Suprapubic skin (tissue), 4 donors: ENCODE results near the gene GOLGA5. TPM values are rescaled to one million over a fixed set of nuclear protein-coding genes. Genes with fewer than 3 reads are reported as not detected.
"Not testable (repeated sequence)": the region's sequence is repeated elsewhere in the genome, so short reads cannot be mapped to it uniquely, and the experiment has no call there.

Source experiments
- DNase-seq, 2 donors: peaks; one replicate each; pipeline ENCODE4 v3.0.0-alpha.2; 2019; ENCODE audit warnings: low spot score in 2 of 2
- H3K27ac ChIP-seq: fragments of 200-600 bp; sonication (generic); one replicate; pipeline ENCODE4 v1.5.1; 2019
- H3K27me3 ChIP-seq: fragments of 200-600 bp; sonication (generic); one replicate; pipeline ENCODE4 v1.5.1; 2019
- H3K36me3 ChIP-seq: fragments of 200-600 bp; sonication (generic); one replicate; pipeline ENCODE4 v1.5.1; 2019
- H3K4me1 ChIP-seq: fragments of 200-600 bp; sonication (generic); one replicate; pipeline ENCODE4 v1.5.1; 2019
- H3K4me3 ChIP-seq: fragments of 200-600 bp; sonication (generic); one replicate; pipeline ENCODE4 v1.5.1; 2019; ENCODE audit warnings: mild to moderate bottlenecking
- H3K9me3 ChIP-seq: fragments of 200-600 bp; sonication (generic); one replicate; pipeline ENCODE4 v1.5.1; 2019
- EP300 ChIP-seq: sonication (generic); formaldehyde crosslinking; IDR thresholded peaks from one replicate; pipeline ENCODE4 v1.6.1; 2017; ENCODE audit warnings: antibody characterized with exemption
- POLR2A ChIP-seq, 2 donors: fragments of 450-650 bp; IDR thresholded peaks; one replicate each; pipeline ENCODE4 v1.6.1; 2017; ENCODE audit warnings: antibody characterized with exemption in 2 of 2, mild to moderate bottlenecking in 2 of 2, moderate library complexity in 2 of 2
- POLR2AphosphoS5 ChIP-seq, 3 donors: sonication (generic); formaldehyde crosslinking; IDR thresholded peaks; one replicate each; pipeline ENCODE4 v1.6.1; 2017; ENCODE audit warnings: antibody characterized with exemption in 3 of 3
- WGBS: methylation state at CpG from one replicate; pipeline ENCODE4 v1.1.5; 2018; 5-methylcytosine and 5-hydroxymethylcytosine counted together
- total RNA-seq, 4 donors: library from RNA; depleted of rRNA; stranded (reverse); fragments of >200 nt; gene quantifications; one replicate each; pipeline ENCODE4 v1.1.0, GENCODE V29; 2016
- TF ChIP-seq, protein P1 (sequence below), 2 donors: fragments of 200-600 bp in 1 of 2; fragments of 450-650 bp in 1 of 2; sonication (generic) in 1 of 2; IDR thresholded peaks; one replicate each; pipeline ENCODE4 v1.5.1; 2016 to 2019; ENCODE audit warnings: antibody characterized with exemption in 2 of 2, mild to moderate bottlenecking in 1 of 2, moderate library complexity in 1 of 2

GOLGA5 gene
- total RNA-seq, 4 donors from 2014 or later, result 26.2 to 35.3 (median 30.8) TPM

DNA sequence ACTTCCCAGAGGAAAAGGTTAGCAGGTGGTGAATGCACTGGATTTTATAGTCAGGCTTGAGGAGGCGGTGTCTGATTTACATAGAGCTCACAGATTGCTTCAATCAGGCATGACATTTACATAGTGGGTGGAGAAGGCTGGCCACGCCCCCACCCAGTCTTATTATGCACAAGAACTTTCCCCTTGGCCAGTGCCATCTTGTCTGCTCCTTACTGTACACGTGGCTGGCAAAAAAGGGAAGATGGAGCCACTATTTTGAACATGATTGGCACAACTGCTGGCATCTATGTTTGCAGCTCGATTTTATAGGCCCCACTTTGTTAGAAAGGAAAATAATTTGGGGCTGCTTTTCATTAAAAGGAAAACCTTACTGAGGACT, 34.8 kb upstream of the GOLGA5 start:
- Histone ChIP-seq H3K27ac (no peak overlapping the region), H3K4me3 (no peak overlapping the region), H3K36me3 (no peaks in the 10 kb centered on the region), H3K27me3 (no peaks in the 10 kb centered on the region), H3K4me1 (no peaks in the 10 kb centered on the region), H3K9me3 (no peaks in the 10 kb centered on the region)
- DNase-seq, result no peak
- WGBS, result 58% methylated on average over 4 of the region's 4 CpGs
- no peak for TF ChIP-seq EP300
- TF ChIP-seq, protein P1, sequence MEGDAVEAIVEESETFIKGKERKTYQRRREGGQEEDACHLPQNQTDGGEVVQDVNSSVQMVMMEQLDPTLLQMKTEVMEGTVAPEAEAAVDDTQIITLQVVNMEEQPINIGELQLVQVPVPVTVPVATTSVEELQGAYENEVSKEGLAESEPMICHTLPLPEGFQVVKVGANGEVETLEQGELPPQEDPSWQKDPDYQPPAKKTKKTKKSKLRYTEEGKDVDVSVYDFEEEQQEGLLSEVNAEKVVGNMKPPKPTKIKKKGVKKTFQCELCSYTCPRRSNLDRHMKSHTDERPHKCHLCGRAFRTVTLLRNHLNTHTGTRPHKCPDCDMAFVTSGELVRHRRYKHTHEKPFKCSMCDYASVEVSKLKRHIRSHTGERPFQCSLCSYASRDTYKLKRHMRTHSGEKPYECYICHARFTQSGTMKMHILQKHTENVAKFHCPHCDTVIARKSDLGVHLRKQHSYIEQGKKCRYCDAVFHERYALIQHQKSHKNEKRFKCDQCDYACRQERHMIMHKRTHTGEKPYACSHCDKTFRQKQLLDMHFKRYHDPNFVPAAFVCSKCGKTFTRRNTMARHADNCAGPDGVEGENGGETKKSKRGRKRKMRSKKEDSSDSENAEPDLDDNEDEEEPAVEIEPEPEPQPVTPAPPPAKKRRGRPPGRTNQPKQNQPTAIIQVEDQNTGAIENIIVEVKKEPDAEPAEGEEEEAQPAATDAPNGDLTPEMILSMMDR (IDR thresholded peaks at IDR 0.05), result no peak

DNA sequence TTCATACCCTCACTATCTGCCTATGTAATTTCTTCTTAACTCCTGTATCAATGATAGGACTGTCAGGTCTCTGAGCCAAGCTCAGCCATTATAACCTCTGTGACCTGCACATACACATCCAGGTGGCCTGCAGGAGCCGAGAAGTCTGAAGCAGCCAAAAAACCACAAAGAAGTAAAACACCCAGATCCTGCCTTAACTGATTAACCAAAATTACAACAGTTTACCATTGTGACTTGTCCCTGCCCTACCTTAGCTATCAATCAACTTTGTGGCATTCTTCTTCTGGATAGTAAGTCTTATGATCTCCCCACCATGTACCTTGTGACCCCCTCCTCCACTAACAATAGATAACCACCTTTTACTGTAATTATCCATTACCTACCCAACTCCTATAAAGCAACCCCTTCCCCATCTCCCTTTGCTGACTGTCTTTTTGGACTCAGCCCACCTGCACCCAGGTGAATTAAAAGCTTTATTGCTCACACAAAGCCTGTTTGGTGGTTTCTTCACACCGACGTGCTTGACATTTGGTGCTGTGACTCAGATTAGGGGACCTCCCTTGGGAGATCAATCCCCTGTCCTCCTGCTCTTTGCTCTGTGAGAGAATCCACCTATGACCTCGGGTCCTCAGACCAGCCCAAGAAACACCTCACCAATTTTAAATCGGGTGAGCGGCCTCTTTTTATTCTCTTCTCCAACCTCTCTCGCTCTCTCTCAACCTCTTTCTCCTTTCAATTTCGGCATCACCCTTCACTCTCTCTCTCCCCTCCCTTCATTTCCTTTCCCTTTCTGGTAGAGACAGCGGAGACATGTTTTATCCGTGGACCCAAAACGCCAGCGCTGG, 34.2 kb upstream of the GOLGA5 start:
- Histone ChIP-seq H3K4me1 (no peaks in the 10 kb centered on the region), H3K9me3 (no peaks in the 10 kb centered on the region), H3K4me3 (no peak overlapping the region), H3K27me3 (no peaks in the 10 kb centered on the region), H3K27ac (no peak overlapping the region), H3K36me3 (no peaks in the 10 kb centered on the region)
- no peak for DNase-seq
- WGBS, result 83% methylated on average over 12 of the region's 12 CpGs
- TF ChIP-seq EP300 (no peak), POLR2A (IDR thresholded peaks at IDR 0.05) (no peak), POLR2AphosphoS5 (IDR thresholded peaks at IDR 0.05) (no peak)
- TF ChIP-seq, protein P1 (IDR thresholded peaks at IDR 0.05), result no peak

DNA sequence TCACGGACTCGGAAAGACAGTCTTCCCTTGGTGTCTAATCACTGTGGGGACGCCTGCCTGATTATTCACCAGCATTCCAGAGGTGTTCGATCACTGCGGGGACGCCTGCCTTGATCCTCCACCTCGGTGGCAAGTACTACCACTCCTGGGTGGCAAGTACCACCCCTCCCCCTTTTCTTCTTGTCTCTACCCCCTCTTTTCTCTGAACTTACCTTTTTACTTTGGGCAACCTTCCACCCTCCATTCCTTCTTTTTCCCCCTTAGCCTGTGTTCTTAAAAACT, 33.6 kb upstream of the GOLGA5 start:
- Histone ChIP-seq H3K4me1 (no peaks in the 10 kb centered on the region), H3K4me3 (no peak overlapping the region), H3K27ac (no peak overlapping the region), H3K27me3 (no peaks in the 10 kb centered on the region), H3K36me3 (no peaks in the 10 kb centered on the region), H3K9me3 (no peaks in the 10 kb centered on the region)
- 74% methylated on average over 7 of the region's 7 CpGs for WGBS
- no peak for TF ChIP-seq POLR2A (IDR thresholded peaks at IDR 0.05)
- TF ChIP-seq, protein P1 (IDR thresholded peaks at IDR 0.05), result no peak
- DNase-seq, result no peak

DNA sequence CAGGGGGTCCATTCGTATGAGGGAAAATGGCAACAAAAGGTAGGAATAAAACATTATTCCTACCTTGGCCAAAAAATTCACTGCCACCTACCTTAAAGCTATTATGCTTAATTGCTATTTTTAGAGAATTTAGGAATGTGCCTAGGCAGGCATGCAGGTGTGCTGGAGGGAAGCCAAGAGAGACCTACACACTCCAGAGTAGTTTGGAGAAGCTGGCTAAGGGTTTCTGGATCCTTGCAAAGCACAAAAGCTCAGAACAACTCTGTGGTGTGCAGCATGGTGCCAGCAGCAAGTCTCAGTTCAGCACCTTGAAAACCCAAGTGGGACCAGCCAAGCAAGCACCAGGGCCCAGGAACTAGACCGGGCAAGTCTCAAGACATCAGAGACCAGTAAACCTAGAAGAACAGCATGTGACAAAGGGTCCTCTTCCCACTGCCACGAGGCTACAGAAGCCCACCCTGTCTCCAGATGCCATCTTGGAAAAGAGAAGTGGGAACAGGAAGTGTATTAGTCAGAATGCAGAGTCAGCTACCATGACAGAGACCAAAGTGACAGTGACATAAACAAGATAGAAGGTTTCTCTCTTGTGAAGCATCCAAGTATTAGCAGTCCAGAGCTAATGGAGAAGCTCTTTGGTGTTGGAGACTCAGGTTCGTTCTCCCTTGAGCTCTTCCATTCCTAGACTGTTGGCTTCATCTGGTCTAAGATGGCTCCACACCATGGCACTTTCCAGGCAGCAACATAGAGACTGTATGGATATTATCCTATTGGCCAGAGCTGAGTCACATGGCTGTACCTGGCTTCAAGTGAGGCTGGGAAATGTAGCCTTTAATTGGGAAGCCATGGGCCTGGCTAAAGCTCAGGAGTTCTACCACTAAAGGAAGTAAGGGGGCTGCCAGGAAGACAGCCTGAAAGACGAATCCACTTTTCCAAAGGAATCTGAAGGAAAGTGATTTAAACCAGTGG, 30.2 kb upstream of the GOLGA5 start:
- 57% methylated on average over 5 of the region's 5 CpGs for WGBS
- H3K4me3 ChIP-seq, DNase-seq, H3K27me3 ChIP-seq, H3K36me3 ChIP-seq, H3K4me1 ChIP-seq, H3K27ac ChIP-seq, H3K9me3 ChIP-seq: not testable (repeated sequence)

DNA sequence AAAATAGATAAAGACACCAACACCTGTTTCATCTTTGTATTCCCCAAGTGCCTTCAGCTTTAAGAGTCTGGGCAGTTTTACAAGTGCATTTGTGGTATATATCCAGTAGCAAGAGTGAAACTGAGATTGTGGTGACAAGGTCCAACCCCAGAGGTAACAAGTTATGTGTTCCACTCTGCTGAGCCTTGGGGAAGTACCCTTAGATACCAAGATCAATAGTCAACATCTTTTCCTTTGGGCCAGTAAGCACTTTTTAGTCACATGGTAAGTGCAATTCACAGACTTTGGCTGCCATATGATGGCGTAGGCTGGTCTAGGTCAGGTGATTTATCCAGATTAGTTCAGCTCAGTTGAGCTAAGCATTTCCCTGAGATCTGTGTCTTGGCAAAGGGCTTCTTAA, 25.9 kb upstream of the GOLGA5 start:
- H3K27ac ChIP-seq, DNase-seq: not testable (repeated sequence)
- 63% methylated on average over 1 of the region's 1 CpG for WGBS

DNA sequence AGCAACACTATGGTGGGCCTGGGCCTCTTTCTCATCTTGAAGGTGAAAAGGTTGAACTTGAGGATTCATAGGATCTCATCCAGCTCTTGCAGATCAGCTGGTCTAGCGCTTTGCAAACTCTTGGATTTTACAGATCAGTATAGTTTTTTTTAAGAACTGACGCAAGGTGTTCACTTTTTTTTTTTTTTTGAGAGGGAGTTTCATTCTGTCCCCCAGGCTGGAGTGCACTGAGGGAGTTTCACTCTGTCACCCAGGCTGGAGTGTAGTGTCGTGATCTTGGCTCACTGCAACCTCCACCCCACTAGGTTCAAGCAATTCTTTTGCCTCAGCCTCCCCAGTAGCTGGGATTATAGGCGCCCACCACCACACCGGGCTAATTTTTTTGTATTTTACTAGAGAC, 25.3 kb upstream of the GOLGA5 start:
- Histone ChIP-seq H3K36me3 (no peaks in the 10 kb centered on the region), H3K27ac (no peak overlapping the region), H3K4me3 (no peak overlapping the region), H3K9me3 (no peaks in the 10 kb centered on the region), H3K4me1 (no peaks in the 10 kb centered on the region), H3K27me3 (no peaks in the 10 kb centered on the region)
- no peak for TF ChIP-seq POLR2AphosphoS5 (IDR thresholded peaks at IDR 0.05)
- no peak for TF ChIP-seq EP300
- TF ChIP-seq POLR2A (IDR thresholded peaks at IDR 0.05), result no peak
- TF ChIP-seq, protein P1 (IDR thresholded peaks at IDR 0.05), result no peak
- 96% methylated on average over 5 of the region's 5 CpGs for WGBS
- no peak for DNase-seq

More for the DNA sequence above, 25.9 kb upstream of the GOLGA5 start:
- not testable (repeated sequence) for H3K36me3 ChIP-seq, H3K9me3 ChIP-seq, H3K4me3 ChIP-seq, H3K4me1 ChIP-seq, H3K27me3 ChIP-seq
